ENCODE measurements around the gene ELF2.

GRCh38 chr4:139154134-139154421, 22.9 kb downstream of the ELF2 start:
- no peak for TF ChIP-seq ISL1 (CRISPR knock-in tag; IDR thresholded peaks at IDR 0.05)
- TF ChIP-seq ZC3H10 (CRISPR knock-in tag; IDR thresholded peaks at IDR 0.05) = no peak
- no peak for TF ChIP-seq ARNTL (CRISPR knock-in tag; IDR thresholded peaks at IDR 0.05; ENCODE audit: borderline replicate concordance, low read depth)
